Hair follicular keratinocyte (primary cell): ENCODE measurements around the gene CD207. TPM values are rescaled to one million over a fixed set of nuclear protein-coding genes. Genes with fewer than 3 reads are reported as not detected.

ENCODE experiments used
- total RNA-seq: library from RNA; depleted of rRNA; stranded (reverse); fragments of >200 nt; gene quantifications from 2 replicates; pipeline ENCODE4 v1.2.3, GENCODE V29; 2015

CD207 gene
- total RNA-seq, result not detected in 2 replicates

DNA sequence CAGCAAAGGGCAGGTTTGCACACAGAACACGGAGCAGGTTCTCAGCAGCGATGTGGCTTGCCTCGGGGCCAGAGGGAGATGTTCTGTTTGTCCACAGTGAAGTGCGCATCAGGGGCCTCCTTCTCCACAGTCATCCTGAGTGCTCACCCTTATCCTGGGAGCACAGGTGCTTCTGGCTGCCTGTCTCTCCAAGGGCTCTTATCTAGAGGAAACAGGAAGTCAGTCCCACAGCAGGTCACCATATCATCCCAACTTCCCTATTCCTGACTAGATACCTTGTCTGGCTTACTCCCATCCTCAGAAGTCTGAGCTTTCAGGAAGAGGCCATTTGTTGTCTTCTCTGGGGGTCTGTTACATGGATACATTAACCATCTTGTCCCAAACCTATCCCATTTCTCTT lies at the start of gene CD207:
CD207 (minus strand) TSS at position 174 of the 400 bp plus-strand sequence; CDS start at position 134, 40 bp downstream.

DNA sequence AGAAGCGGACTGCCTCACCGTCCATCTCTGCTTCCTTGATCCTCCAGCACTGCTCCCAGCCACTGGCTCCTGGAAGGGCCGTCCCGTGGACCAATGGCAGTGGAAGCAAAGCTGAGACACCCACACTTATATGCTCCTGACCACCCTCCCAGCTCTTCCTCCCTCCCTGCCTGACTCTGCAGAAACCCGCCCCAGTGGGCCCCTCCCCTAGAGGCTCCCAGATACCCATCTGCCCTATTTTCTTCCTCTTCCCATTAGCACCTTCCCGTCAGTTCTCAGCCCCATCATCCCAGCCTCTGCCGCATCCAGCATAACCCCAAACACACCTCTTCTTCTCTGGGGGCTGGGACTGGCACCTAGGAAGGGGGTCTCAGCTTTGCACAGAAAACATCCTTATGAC lies 15.1 kb downstream of the CD207 start, which contains the start of gene CLEC4F:
CLEC4F (minus strand) TSS at position 101 of the 400 bp plus-strand sequence; CDS start at position 25, 76 bp downstream.

DNA sequence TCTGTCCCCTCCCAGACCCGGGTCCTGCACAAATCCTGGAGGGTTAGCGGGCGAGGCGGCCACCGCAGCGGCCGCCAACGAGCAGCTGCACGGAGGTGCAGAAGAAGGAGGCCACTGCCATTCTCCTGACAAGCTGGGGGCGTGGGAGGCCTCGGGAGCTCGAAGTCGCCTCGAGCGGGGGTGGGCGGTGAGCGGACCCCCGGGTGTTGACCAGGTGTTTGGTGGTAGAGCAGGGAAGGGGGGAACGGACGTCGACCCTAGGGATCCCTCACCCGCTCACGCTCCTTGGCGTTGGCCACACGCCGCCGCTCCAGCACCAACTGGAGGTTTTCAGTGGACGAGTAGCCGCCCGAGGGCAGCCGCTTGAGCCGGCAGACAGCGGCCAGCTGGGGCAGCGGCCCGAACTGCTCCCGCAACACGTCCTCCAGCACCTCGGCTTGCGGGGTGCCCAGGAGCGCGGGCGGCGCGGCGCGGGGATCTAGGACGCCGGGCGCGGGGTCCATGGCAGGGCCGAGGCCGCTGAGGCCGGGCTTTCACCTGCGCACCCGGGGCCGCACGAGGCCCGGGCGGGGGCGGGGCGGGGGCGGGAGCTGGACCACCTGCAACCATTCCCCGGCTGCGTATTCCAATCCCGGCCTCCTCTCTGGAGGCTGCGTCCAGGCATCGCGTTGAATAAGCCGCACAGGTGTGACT lies 45.3 kb downstream of the CD207 start, which contains the start of gene FIGLA:
FIGLA (minus strand) TSS at position 508 of the 693 bp plus-strand sequence; CDS start at position 503, 5 bp downstream.

Other genes starting within 250 kb of the CD207 start
- gene ADD2, start 67.6 kb downstream of the CD207 start, total RNA-seq, result 0.04 and 0.08 TPM in 2 replicates
- gene FIGLA, start 45.2 kb downstream of the CD207 start, total RNA-seq, result not detected in 2 replicates
- not detected in 2 replicates for gene CLEC4F, start 15.2 kb downstream of the CD207 start, total RNA-seq
- gene VAX2, start 64.8 kb upstream of the CD207 start, total RNA-seq, result not detected in 2 replicates
- gene ATP6V1B1, start 100.1 kb upstream of the CD207 start, total RNA-seq, result not detected in 2 replicates
- 0.27 TPM in 1 of 2 replicates, not detected in the other for gene ANKRD53, start 142.8 kb upstream of the CD207 start, total RNA-seq
- 20.1 and 32.2 TPM in 2 replicates for gene TEX261, start 159.1 kb upstream of the CD207 start, total RNA-seq
- 35.9 and 58.8 TPM in 2 replicates for gene NAGK, start 232.8 kb upstream of the CD207 start, total RNA-seq